HFF-Myc (cell line): ENCODE measurements around the gene SLC22A31.
"Not testable (repeated sequence)": the region's sequence is repeated elsewhere in the genome, so short reads cannot be mapped to it uniquely, and the experiment has no call there.

Experiments
- DNase-seq: peaks from one replicate; pipeline ENCODE4 v3.0.0-alpha.2; 2011; ENCODE audit warnings: low read depth; ENCODE audit errors: extremely low read depth
- H3K4me3 ChIP-seq: replicated peaks from 2 replicates; pipeline ENCODE4 v1.5.1; 2011; ENCODE audit warnings: low read depth, mild to moderate bottlenecking, control low read depth, low read length
- TF ChIP-seq, protein P1 (sequence below): IDR thresholded peaks from 2 replicates; pipeline ENCODE4 v1.5.1; 2012; ENCODE audit warnings: mild to moderate bottlenecking, low read depth, low read length, control low read depth; ENCODE audit errors: missing control alignments

SLC22A31 gene

DNA sequence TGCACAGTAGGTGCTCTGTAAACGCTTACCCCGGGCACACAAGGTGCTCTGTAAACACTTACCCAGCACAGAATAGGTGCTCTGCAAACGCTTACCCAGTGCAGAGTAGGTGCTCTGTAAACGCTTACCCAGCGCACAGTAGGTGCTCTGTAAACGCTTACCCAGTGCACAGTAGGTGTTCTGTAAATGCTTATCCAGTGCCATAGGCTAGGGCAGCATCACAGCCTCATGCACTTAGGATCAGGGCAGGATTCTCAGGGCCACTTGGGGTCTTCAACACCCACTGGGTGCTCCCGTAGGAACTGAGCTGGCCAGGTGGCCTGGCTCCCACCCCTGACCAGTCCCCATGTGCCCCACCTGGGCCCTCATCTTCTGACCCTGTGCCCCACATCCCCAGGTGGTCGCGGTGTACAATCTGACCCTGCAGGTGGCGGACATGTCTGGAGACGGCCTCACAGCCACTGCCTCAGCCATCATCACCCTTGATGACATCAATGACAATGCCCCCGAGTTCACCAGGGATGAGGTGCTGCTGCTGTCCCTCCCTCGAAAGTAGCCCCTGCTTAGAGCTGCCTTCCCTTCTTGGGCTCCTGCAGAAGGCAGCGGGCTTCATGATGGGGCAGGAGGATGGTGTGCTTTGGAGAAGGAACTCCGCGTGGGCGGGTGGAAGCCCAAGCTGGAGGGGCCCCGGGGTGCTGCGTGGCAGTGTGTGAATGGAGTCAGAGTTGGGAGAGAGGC is 13.1 kb downstream of the SLC22A31 start:
- no peak overlapping the region for H3K4me3 ChIP-seq
- DNase-seq: no peak
- TF ChIP-seq, protein P1, sequence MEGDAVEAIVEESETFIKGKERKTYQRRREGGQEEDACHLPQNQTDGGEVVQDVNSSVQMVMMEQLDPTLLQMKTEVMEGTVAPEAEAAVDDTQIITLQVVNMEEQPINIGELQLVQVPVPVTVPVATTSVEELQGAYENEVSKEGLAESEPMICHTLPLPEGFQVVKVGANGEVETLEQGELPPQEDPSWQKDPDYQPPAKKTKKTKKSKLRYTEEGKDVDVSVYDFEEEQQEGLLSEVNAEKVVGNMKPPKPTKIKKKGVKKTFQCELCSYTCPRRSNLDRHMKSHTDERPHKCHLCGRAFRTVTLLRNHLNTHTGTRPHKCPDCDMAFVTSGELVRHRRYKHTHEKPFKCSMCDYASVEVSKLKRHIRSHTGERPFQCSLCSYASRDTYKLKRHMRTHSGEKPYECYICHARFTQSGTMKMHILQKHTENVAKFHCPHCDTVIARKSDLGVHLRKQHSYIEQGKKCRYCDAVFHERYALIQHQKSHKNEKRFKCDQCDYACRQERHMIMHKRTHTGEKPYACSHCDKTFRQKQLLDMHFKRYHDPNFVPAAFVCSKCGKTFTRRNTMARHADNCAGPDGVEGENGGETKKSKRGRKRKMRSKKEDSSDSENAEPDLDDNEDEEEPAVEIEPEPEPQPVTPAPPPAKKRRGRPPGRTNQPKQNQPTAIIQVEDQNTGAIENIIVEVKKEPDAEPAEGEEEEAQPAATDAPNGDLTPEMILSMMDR: no peak

DNA sequence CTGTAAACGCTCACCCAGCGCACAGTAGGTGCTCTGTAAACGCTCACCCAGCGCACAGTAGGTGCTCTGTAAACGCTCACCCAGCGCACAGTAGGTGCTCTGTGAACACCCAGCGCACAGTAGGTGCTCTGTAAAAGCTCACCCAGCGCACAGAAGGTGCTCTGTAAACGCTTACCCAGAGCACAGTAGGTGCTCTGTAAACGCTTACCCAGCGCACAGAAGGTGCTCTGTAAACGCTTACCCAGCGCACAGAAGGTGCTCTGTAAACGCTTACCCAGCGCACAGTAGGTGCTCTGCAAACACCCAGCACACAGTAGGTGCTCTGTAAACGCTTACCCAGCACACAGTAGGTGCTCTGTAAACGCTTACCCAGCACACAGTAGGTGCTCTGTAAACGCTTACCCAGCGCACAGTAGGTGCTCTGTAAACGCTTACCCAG is 13.7 kb downstream of the SLC22A31 start:
- not testable (repeated sequence) for H3K4me3 ChIP-seq, DNase-seq

DNA sequence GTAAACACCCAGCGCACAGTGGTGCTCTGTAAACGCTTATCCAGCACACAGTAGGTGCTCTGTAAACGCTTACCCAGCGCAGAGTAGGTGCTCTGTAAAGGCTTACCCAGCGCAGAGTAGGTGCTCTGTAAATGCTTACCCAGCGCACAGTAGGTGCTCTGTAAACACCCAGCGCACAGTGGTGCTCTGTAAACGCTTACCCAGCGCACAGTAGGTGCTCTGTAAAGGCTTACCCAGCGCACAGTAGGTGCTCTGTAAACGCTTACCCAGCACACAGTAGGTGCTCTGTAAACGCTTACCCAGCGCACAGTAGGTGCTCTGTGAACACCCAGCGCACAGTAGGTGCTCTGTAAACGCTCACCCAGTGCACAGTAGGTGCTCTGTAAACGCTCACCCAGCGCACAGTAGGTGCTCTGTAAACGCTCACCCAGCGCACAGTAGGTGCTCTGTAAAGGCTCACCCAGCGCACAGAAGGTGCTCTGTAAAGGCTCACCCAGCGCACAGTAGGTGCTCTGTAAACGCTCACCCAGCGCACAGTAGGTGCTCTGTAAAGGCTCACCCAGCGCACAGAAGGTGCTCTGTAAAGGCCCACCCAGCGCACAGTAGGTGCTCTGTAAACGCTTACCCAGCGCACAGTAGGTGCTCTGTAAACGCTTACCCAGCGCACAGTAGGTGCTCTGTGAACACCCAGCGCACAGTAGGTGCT is 14.3 kb downstream of the SLC22A31 start:
- H3K4me3 ChIP-seq, DNase-seq: not testable (repeated sequence)

DNA sequence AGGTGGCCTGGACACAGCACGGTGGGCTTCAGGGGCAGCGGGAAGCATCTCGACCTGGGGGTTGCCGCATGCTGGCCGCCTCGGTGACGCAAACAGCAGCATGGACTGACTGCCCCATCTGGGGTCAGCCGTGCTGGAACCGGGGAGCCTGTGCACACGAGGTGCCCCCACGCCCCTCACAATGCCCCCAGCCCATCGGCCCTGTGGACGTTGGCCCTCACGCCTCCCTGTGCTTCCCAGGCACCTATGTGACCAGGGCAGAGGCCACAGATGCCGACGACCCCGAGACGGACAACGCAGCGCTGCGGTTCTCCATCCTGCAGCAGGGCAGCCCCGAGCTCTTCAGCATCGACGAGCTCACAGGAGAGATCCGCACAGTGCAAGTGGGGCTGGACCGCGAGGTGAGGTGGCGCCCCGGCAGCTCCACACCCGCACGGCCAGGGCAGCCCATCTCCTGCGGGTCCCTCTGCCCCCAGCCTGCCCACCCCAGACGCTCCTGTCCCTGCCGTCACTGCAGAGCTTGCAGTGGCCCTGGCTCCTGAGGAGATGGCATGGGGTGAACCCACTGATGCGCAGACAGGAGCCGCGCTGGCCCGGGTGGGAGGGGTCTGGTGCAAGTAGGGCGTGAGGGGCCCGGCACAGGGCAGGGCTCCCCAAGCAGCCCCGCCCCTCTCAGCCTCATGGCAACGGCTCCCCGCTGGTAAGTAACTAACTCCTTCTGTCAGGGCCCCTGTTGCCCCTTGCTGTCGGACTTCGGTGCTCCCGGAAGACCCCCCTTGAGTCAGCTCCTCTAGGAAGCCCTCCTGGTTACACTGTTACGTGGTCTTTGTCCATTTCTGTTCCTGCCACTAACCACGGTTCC is 15.2 kb downstream of the SLC22A31 start:
- no peak overlapping the region for H3K4me3 ChIP-seq
- TF ChIP-seq, protein P1: no peak
- DNase-seq: no peak

DNA sequence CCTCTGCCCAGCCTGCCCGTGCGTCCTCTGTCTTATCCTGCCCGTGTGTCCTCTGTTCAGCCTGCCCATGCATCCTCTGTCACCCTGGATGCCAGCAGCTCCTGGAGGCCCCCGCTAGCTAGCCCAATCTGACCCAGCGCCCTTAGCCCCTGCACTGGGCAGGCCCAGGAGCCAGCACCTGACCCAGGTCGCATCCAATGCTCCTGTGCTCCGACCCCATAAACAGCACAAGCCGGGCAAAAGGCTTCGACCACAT is 15.7 kb downstream of the SLC22A31 start:
- TF ChIP-seq, protein P1: no peak
- H3K4me3 ChIP-seq: no peak overlapping the region
- no peak for DNase-seq

DNA sequence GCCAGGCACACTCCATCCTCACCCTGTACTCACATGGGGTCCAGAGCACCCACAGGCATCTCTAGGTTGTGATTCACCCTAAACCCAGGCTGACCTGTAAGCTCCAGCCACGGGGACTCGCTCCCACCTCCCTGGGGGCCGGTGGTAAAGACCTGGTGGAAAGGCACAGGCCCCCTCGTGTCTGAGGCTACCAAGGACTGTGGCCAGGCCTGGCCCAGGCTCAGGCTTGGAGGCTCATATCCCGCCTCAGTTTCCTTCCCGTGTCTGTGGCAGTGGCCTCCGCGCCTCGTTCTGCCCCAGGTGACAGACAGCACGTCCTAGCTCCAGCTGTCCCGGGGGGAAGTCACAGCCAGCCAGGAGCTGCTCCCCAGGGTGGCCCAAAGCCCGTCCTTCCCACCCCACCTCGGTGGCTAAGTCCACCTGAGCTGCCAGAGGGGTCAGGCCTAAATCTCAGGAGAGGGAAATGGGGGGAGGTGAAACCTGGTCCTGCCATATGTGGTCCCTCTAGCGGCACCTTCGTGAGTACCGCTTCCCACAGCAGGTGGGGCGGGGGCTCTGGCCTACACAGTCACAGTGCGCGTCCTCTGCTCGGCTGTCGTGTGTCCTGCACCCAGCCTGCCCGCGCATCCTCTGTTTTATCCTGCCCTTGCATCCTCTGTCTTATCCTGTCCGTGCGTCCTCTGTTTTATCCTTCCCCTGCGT is 16.2 kb downstream of the SLC22A31 start:
- no peak overlapping the region for H3K4me3 ChIP-seq
- DNase-seq: no peak
- TF ChIP-seq, protein P1: no peak

DNA sequence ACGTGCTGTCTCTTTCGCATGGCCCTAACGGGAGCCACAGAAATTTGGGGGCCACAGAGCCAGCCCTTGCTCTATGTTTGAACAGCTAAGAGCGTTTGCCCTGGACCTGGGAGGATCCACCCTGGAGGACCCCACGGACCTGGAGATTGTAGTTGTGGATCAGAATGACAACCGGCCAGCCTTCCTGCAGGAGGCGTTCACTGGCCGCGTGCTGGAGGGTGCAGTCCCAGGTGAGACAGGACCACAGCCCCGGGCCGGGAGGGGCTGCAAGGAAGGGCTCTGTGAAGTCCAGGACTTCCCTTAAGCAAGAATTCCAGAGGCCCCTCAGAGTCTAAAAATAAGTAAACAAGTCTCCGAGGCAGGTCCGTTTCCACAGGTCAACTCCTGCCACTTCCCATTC is 16.9 kb downstream of the SLC22A31 start:
- H3K4me3 ChIP-seq: no peak overlapping the region
- TF ChIP-seq, protein P1: no peak
- no peak for DNase-seq
